IPS-NIHi7 (cell line): ENCODE results near the gene MTUS2.

Experiments used
- DNase-seq: peaks from one replicate; pipeline ENCODE4 v3.0.0; 2012; ENCODE audit warnings: mixed read lengths; ENCODE audit errors: extremely low spot score

MTUS2 gene

GRCh38 chr13:29550430-29550988, 730.4 kb downstream of the MTUS2 start:
- no peak for DNase-seq

GRCh38 chr13:29551214-29551613, 731.1 kb downstream of the MTUS2 start:
- DNase-seq: no peak
